Measurements from ENCODE around the gene PRTG. TPM values are rescaled to one million over a fixed set of nuclear protein-coding genes. Genes with fewer than 3 reads are reported as not detected.
"Not testable (repeated sequence)": the region's sequence is repeated elsewhere in the genome, so short reads cannot be mapped to it uniquely, and the experiment has no call there.

PRTG gene
- total RNA-seq, 1 donor from 2014 or later: not detected

GRCh38 chr15:55707951-55708350 lies 35.0 kb downstream of the PRTG start:
- DNase-seq (ENCODE audit: low spot score): no peak
- peaks cover 14% of the 10 kb centered on the region for H3K27me3 Mint-ChIP-seq (ENCODE audit: insufficient read depth)
- intact Hi-C loops (cut with micrococcal nuclease): no loop called here
- H3K36me3 Mint-ChIP-seq (ENCODE audit: low read depth): no peaks in the 10 kb centered on the region
- H3K4me3 Mint-ChIP-seq: no peak overlapping the region
- H3K9me3 Mint-ChIP-seq: no peaks in the 10 kb centered on the region
- no peaks in the 10 kb centered on the region for H3K4me1 Mint-ChIP-seq (ENCODE audit: low read depth)
- H3K27ac Mint-ChIP-seq: no peak overlapping the region

GRCh38 chr15:55707518-55707917 lies 35.4 kb downstream of the PRTG start:
- intact Hi-C loops (cut with micrococcal nuclease): no loop called here
- Mint-ChIP-seq H3K36me3 (ENCODE audit: low read depth) (no peaks in the 10 kb centered on the region), H3K4me3 (no peak overlapping the region), H3K9me3 (no peaks in the 10 kb centered on the region), H3K27me3 (ENCODE audit: insufficient read depth) (peaks cover 14% of the 10 kb centered on the region), H3K4me1 (ENCODE audit: low read depth) (no peaks in the 10 kb centered on the region), H3K27ac (no peak overlapping the region)
- DNase-seq (ENCODE audit: low spot score): no peak

- H3K27me3 Mint-ChIP-seq (ENCODE audit: insufficient read depth): peaks cover 17% of the 10 kb centered on the region
- intact Hi-C loops (cut with micrococcal nuclease): no loop called here
These were observed 39.1 kb downstream of the PRTG start for GRCh38 chr15:55703873-55704301.

GRCh38 chr15:55700876-55701275 lies 42.1 kb downstream of the PRTG start:
- H3K4me1 Mint-ChIP-seq (ENCODE audit: low read depth): no peaks in the 10 kb centered on the region
- intact Hi-C loops (cut with micrococcal nuclease): no loop called here
- no peak for DNase-seq (ENCODE audit: low spot score)
- H3K9me3 Mint-ChIP-seq: no peaks in the 10 kb centered on the region
- H3K4me3 Mint-ChIP-seq: no peak overlapping the region
- H3K27ac Mint-ChIP-seq: no peak overlapping the region
- H3K27me3 Mint-ChIP-seq (ENCODE audit: insufficient read depth): peaks cover 18% of the 10 kb centered on the region
- no peaks in the 10 kb centered on the region for H3K36me3 Mint-ChIP-seq (ENCODE audit: low read depth)

More at GRCh38 chr15:55703873-55704301, 39.1 kb downstream of the PRTG start:
- Mint-ChIP-seq H3K27ac (no peak overlapping the region), H3K36me3 (ENCODE audit: low read depth) (no peaks in the 10 kb centered on the region), H3K4me1 (ENCODE audit: low read depth) (no peaks in the 10 kb centered on the region), H3K9me3 (no peaks in the 10 kb centered on the region), H3K4me3 (no peak overlapping the region)
- DNase-seq (ENCODE audit: low spot score): no peak

- Mint-ChIP-seq H3K4me1 (ENCODE audit: low read depth) (no peaks in the 10 kb centered on the region), H3K9me3 (no peaks in the 10 kb centered on the region), H3K27me3 (ENCODE audit: insufficient read depth) (peaks cover 16% of the 10 kb centered on the region), H3K27ac (no peak overlapping the region), H3K36me3 (ENCODE audit: low read depth) (no peaks in the 10 kb centered on the region), H3K4me3 (no peak overlapping the region)
- DNase-seq (ENCODE audit: low spot score): no peak
- intact Hi-C loops (cut with micrococcal nuclease): loop anchor here (5.0 kb wide), 1 partner anchor 46 kb away; no protein-coding TSS in a partner anchor
These were observed 44.3 kb downstream of the PRTG start for GRCh38 chr15:55698653-55699052.

GRCh38 chr15:55696221-55696620 lies 46.7 kb downstream of the PRTG start:
- Mint-ChIP-seq H3K27ac (no peak overlapping the region), H3K9me3 (no peaks in the 10 kb centered on the region), H3K36me3 (ENCODE audit: low read depth) (no peaks in the 10 kb centered on the region), H3K27me3 (ENCODE audit: insufficient read depth) (peaks cover 15% of the 10 kb centered on the region), H3K4me3 (no peak overlapping the region), H3K4me1 (ENCODE audit: low read depth) (no peaks in the 10 kb centered on the region)
- no peak for DNase-seq (ENCODE audit: low spot score)
- intact Hi-C loops (cut with micrococcal nuclease): loop anchor here (5.0 kb wide), 1 partner anchor 44 kb away; no protein-coding TSS in a partner anchor

- H3K4me3 Mint-ChIP-seq: no peak overlapping the region
- intact Hi-C loops (cut with micrococcal nuclease): loop anchor here (5.0 kb wide), 1 partner anchor 43 kb away; no protein-coding TSS in a partner anchor
- no peak overlapping the region for H3K27ac Mint-ChIP-seq
- no peak for DNase-seq (ENCODE audit: low spot score)
- H3K9me3 Mint-ChIP-seq: no peaks in the 10 kb centered on the region
- no peaks in the 10 kb centered on the region for H3K4me1 Mint-ChIP-seq (ENCODE audit: low read depth)
- no peaks in the 10 kb centered on the region for H3K36me3 Mint-ChIP-seq (ENCODE audit: low read depth)
- H3K27me3 Mint-ChIP-seq (ENCODE audit: insufficient read depth): peaks cover 11% of the 10 kb centered on the region
These were observed 47.5 kb downstream of the PRTG start for GRCh38 chr15:55695432-55695831.

GRCh38 chr15:55694652-55695150 lies 48.3 kb downstream of the PRTG start:
- Mint-ChIP-seq H3K36me3 (ENCODE audit: low read depth) (no peaks in the 10 kb centered on the region), H3K4me3 (no peak overlapping the region), H3K9me3 (no peaks in the 10 kb centered on the region), H3K27me3 (ENCODE audit: insufficient read depth) (peaks cover 11% of the 10 kb centered on the region), H3K4me1 (ENCODE audit: low read depth) (no peaks in the 10 kb centered on the region), H3K27ac (no peak overlapping the region)
- DNase-seq (ENCODE audit: low spot score): no peak
- intact Hi-C loops (cut with micrococcal nuclease): loop anchor here (5.0 kb wide), 1 partner anchor 42 kb away; no protein-coding TSS in a partner anchor

- H3K36me3 Mint-ChIP-seq (ENCODE audit: low read depth); H3K4me1 Mint-ChIP-seq (ENCODE audit: low read depth); DNase-seq (ENCODE audit: low spot score); H3K27ac Mint-ChIP-seq; intact Hi-C loops (cut with micrococcal nuclease); H3K27me3 Mint-ChIP-seq (ENCODE audit: insufficient read depth); H3K4me3 Mint-ChIP-seq; H3K9me3 Mint-ChIP-seq: not testable (repeated sequence)
These were observed 49.8 kb downstream of the PRTG start for GRCh38 chr15:55693116-55693515.

- no peaks in the 10 kb centered on the region for H3K9me3 Mint-ChIP-seq
- no peak overlapping the region for H3K4me3 Mint-ChIP-seq
- intact Hi-C loops (cut with micrococcal nuclease): no loop called here
These were observed 55.2 kb downstream of the PRTG start for GRCh38 chr15:55687792-55688191.

GRCh38 chr15:55685286-55685685 lies 57.7 kb downstream of the PRTG start:
- Mint-ChIP-seq H3K4me1 (ENCODE audit: low read depth) (peaks cover 5% of the 10 kb centered on the region), H3K27me3 (ENCODE audit: insufficient read depth) (peaks cover 4% of the 10 kb centered on the region), H3K4me3 (no peak overlapping the region), H3K9me3 (no peaks in the 10 kb centered on the region), H3K36me3 (ENCODE audit: low read depth) (peaks cover 2% of the 10 kb centered on the region), H3K27ac (no peak overlapping the region)
- no peak for DNase-seq (ENCODE audit: low spot score)
- intact Hi-C loops (cut with micrococcal nuclease): no loop called here

More at GRCh38 chr15:55687792-55688191, 55.2 kb downstream of the PRTG start:
- no peaks in the 10 kb centered on the region for H3K4me1 Mint-ChIP-seq (ENCODE audit: low read depth)
- H3K27ac Mint-ChIP-seq: no peak overlapping the region
- no peak for DNase-seq (ENCODE audit: low spot score)
- H3K36me3 Mint-ChIP-seq (ENCODE audit: low read depth): no peaks in the 10 kb centered on the region
- H3K27me3 Mint-ChIP-seq (ENCODE audit: insufficient read depth): peaks cover 4% of the 10 kb centered on the region

- H3K27ac Mint-ChIP-seq: no peak overlapping the region
- H3K4me1 Mint-ChIP-seq (ENCODE audit: low read depth): peaks cover 5% of the 10 kb centered on the region
- no peak overlapping the region for H3K4me3 Mint-ChIP-seq
- no peak for DNase-seq (ENCODE audit: low spot score)
- peaks cover 2% of the 10 kb centered on the region for H3K36me3 Mint-ChIP-seq (ENCODE audit: low read depth)
- H3K27me3 Mint-ChIP-seq (ENCODE audit: insufficient read depth): peaks cover 4% of the 10 kb centered on the region
- intact Hi-C loops (cut with micrococcal nuclease): no loop called here
- no peaks in the 10 kb centered on the region for H3K9me3 Mint-ChIP-seq
These were observed 59.6 kb downstream of the PRTG start for GRCh38 chr15:55683376-55683775.

GRCh38 chr15:55681631-55682030 lies 61.3 kb downstream of the PRTG start:
- Mint-ChIP-seq H3K9me3 (no peaks in the 10 kb centered on the region), H3K36me3 (ENCODE audit: low read depth) (peaks cover 2% of the 10 kb centered on the region), H3K4me3 (no peak overlapping the region), H3K4me1 (ENCODE audit: low read depth) (peaks cover 5% of the 10 kb centered on the region), H3K27ac (no peak overlapping the region), H3K27me3 (ENCODE audit: insufficient read depth) (peaks cover 6% of the 10 kb centered on the region)
- no peak for DNase-seq (ENCODE audit: low spot score)
- intact Hi-C loops (cut with micrococcal nuclease): loop anchor here (1.0 kb wide), 1 partner anchor 148 kb away; no protein-coding TSS in a partner anchor

- no peak for DNase-seq (ENCODE audit: low spot score)
- Mint-ChIP-seq H3K36me3 (ENCODE audit: low read depth) (peaks cover 2% of the 10 kb centered on the region), H3K27me3 (ENCODE audit: insufficient read depth) (peaks cover 17% of the 10 kb centered on the region), H3K9me3 (no peaks in the 10 kb centered on the region), H3K27ac (no peak overlapping the region), H3K4me1 (ENCODE audit: low read depth) (peaks cover 5% of the 10 kb centered on the region), H3K4me3 (no peak overlapping the region)
- intact Hi-C loops (cut with micrococcal nuclease): no loop called here
These were observed 66.4 kb downstream of the PRTG start for GRCh38 chr15:55676507-55676906.
